NCI-H1930 (cell line): ENCODE measurements around the gene IMP3.
"Not testable (repeated sequence)": the region's sequence is repeated elsewhere in the genome, so short reads cannot be mapped to it uniquely, and the experiment has no call there.

Experiments used
- DNase-seq, 2 experiments: peaks; one replicate each; lab custom pipeline; 2025; lab: John Stamatoyannopoulos, UW

The IMP3 gene

DNA sequence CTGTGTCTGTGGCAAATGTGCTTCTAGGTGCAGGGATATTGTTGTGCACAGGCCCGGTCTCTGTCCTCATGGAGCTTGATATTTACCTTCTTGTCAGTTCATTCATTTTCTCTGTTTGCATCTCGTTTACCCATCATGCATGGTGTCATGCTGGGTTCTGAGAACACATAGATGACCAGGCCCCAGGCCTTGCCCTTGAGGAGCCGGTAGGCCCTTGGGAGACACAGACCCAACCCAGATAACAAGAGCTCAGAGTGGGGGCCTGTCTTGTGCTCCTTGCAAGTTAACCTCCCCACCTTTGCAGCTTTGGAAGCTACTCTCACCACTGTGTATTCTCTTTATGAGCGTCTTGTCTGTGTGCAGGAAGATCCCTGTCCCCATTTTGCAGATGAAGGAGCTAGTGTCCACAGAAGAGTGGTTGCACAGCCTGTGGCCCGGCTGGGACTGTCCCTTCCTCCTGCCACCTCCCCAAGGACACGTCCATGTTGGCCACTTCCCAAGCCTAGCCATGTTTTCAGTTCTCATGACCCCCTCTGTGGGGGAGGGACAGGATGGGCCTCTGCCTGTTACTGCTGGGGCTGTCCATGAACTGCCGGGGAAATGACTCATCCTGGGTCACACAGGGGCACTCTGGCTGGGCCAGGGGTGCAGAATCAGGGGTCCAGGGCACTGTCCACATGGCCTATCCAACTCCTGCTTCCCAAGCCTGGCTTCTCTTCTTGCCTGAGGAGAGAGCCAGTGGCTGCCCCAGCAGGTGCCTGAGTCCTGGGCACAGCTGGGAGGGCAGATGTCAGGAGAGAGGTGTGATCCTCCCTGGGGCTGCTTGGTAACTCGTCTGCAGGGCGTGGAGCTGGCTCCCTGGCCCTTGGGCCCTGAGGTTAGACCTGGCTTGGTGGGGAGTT lies 11.1 kb upstream of the IMP3 start:
- no peak for DNase-seq

DNA sequence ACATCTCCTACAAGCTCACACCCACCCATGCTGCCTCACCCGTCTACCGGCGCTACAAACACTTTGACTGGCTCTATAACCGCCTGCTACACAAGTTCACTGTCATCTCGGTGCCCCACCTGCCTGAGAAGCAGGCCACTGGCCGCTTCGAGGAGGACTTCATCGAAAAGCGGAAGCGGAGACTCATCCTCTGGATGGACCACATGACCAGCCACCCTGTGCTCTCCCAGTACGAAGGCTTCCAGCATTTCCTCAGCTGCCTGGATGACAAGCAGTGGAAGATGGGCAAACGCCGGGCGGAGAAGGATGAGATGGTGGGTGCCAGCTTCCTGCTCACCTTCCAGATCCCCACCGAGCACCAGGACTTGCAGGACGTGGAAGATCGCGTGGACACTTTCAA lies 9.8 kb upstream of the IMP3 start:
- DNase-seq = no peak

DNA sequence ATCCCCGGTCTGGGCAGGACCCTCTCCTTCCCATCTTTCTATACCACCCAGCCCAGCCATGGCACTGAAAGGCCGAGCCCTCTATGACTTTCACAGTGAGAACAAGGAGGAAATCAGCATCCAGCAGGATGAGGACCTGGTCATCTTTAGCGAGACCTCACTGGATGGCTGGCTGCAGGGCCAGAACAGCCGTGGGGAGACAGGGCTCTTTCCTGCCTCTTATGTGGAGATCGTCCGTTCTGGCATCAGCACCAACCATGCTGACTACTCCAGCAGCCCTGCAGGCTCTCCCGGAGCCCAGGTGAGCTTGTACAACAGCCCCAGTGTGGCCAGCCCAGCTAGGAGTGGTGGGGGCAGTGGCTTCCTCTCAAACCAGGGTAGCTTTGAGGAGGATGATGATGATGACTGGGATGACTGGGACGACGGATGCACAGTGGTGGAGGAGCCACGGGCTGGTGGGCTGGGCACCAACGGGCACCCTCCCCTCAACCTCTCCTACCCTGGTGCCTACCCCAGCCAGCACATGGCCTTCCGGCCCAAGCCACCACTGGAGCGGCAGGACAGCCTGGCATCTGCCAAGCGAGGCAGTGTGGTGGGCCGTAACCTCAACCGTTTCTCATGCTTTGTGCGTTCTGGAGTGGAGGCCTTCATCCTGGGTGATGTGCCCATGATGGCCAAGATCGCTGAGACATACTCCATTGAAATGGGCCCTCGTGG lies 9.2 kb upstream of the IMP3 start:
- no peak for DNase-seq

DNA sequence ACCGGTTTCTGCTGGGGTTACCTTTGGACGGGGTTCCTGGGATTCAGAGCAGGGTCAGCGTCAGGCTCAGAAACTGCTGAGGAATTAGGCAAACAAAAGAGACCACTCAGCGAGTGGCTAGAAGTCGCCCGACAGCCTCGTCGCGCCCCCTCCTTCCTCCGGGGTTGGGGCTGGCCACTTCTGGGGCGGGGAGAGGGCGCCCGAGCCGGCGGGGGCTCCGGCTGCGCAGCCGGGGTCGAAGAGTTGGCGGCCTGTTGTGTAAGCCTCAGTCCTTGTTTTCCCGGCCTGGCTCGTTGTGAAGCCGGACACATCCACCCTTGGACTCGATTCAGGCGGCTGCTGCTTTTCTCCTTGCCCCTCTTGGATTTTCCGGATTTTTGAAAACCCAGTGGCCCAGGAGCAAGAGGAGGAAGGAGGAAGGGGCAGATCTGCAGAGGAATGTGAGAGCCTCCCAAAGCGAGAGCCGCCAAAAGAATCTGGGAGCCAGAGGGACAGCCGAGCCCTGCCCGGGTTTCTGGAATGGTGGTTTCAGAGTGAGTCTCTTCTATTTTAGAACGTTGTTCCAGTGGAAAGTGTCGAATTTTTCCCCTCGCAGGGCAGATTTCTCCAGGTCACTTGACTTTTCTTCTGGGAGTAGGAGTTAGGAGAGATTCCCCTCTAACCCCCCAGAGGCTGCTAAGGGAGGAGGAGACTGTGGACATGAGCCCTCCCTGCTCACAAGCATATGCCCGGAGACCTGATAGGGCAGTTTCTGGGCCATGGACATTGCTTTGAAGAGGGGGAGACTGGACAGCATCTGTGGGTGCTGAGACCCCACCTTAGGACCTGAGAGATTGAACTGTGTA lies 8.4 kb upstream of the IMP3 start:
- no peak for DNase-seq

DNA sequence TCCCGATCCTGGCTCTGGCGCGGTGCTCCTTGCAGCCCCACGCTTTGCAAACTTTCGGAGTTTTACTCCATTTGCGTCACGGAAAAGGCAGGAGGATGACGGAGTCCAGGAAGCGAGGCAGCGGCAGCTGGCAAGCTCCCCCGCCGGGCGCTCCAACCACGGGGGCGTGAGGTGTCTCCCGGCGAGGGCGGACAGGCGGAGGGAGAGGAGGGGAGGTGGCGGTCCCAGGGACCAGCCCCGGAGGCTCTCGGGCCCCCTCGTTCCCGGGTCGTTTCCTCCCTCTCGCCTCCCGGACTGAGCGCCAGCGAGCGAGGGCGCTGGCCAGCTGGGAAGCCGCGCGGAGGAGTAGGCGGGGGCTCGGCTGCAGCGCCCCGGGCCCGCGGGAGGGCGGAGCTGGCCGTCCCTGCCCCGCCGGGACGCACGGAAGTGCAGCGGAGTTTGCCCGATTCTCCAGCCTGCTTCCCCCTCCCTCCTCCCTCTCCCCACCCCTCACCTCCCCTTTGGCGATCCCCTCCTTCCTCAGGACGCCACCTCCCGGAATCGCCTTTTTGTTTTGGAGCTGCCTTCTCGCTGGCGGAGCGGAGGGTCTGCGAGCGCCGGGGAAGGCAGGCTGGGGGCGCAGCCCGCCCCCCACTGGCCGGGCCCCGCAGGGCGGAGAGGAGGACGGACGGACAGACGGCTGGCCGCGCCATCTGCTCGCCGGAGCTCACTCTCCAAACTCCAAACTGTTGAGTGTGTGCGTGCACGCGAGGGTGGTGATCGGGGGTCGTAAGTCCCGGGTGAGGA lies 7.5 kb upstream of the IMP3 start, which contains the start of gene SNX33:
SNX33 (plus strand) TSS at position 543 of the 786 bp plus-strand sequence. CDS start 1,191 bp downstream, outside the sequence.
- peak in 1 of 2 experiments; percentile 55 for DNase-seq

DNA sequence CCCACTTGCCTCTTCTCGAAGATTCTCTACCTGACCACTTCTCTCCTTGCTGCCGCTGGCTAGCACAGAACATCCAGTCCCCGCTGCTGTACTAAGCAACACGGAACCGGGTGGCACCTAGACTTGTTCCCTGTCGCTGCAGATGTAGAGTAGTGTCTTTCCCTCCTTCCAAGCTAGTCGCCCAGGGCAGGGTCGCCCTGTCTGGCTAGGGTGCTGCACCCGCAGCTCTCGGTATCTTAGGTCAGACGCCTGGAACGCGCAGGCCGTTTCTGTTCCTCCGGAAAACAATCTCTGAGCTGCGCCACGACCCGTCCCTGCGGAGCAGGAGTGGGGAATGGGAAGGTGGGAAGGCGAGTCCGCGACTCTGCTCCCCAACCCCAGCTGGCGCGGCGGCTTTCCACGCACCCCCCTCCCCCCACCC lies 6.9 kb upstream of the IMP3 start:
- no peak for DNase-seq

DNA sequence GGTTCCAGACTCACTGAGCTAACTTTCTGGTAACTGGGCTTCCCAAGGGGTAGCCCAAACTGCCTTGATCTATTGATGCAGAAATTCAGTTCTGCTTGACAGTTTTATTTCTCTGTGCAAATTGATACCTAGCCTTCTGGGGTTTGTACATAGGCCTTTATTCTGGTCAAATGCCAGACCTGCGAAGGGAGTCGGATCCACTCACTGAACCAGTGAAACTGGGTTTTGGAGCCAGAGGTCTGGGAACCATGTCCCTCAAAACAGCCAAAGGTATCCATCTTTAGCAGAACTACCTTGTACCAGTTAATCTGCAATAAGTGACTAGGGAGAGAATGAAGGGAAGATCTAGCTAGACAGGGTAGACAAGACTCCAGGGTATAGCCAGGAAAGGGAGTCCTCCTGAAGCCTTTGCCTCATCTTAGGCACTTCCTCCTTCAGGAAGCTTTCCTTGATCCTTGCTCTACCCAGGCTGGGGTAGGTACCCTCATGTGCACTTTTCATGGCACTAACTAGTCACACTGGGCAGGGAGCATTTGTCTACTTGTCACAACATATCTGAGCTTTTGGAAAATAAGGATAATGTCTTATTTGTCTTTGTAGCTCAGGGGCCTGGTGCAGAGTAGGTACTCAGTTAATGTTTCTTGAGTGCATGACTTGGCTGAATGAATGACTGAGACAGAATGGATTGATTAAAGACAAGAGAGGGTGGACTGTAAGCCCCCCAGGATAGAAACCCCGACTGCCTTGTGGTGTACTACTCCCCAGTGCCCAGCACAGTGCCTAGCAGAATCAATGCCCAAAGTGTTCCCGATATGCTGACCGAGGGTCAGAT lies 6.3 kb upstream of the IMP3 start:
- DNase-seq = no peak

DNA sequence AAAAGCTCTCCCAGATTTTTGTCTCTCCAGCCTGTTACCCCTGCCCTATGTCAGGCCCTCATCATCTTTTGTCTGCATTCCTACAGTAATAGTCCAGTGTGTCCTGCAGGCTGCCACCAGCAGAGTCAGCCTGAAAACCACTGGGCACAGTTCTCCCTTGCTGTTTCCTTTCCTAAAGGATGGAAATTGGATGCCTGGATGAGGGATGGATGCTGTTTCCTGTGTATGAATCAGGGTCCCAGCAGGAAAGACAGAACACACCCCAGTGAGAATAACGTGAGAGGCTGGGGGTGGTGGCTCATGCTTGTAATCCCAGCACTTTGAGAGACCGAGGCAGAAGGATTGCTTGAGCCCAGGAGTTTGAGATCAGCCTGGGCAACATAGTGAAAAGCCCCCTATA lies 4.4 kb upstream of the IMP3 start:
- DNase-seq = no peak

DNA sequence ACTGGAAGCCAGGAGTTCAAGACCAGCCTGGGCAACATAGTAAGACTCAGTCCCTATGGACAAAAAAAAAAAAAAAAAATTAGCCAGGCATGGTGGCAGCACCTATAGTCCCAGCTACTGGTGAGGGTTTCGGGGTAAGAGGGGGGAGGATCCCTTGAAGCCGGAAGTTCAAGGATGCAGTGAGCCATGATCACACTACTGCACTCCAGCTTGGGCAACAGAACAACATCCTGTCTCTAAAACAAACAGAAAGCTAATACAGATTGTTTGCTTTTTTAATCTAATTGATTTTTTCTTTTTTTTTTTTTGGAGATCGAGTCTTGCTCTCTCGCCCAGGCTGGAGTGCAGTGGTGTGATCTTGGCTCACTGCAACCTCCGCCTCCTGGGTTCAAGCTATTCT lies 1.6 kb upstream of the IMP3 start:
- DNase-seq = no peak

DNA sequence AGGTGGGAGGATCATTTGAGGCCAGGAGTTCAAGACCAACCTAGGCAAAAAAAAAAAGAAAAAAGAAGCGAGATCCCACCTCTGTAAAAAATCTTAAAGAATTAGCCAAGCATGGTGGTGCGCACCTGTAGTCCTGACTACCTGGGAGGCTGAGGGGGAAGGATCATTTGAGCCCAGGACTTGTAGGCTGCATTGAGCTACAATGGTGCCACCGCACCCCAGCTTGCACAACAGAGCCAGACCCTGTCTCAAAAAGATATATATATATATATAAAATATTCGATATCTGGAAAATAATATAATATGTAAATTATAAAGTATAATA lies 1.1 kb upstream of the IMP3 start:
- no peak for DNase-seq

DNA sequence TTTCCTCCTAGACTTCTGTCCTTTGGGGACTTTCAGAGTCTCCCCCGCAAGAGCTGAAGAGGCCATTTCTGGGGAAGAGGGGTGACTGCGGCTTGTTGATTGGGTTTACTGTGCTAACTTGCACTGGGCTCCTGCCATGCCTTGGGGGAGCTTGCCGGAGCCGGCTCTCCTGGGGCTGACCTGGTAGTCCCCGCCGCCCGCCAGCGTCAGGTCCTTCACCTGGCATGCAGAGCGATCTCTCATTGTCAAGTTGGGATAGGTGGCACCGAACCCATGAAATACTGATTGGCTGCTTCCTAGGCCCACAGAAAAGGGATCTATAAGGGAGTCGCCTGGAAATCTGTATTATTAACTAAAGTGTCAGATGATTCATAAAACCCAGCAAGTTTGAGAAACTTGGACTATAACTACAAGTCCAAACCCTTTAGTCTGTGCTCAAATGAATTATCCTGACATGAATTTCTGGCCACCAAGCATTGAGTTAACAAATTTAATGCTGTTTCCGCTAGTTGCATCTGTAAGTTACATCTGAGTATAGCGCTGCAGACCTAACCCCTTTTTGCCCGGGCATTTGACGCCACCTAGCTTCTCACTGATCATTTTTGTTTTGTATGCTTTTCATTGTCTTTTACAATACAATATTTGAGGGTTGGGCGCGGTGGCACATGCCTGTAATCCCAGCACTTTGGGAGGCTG lies 607 bp upstream of the IMP3 start:
- peak; percentile 25 to 43 for DNase-seq

DNA sequence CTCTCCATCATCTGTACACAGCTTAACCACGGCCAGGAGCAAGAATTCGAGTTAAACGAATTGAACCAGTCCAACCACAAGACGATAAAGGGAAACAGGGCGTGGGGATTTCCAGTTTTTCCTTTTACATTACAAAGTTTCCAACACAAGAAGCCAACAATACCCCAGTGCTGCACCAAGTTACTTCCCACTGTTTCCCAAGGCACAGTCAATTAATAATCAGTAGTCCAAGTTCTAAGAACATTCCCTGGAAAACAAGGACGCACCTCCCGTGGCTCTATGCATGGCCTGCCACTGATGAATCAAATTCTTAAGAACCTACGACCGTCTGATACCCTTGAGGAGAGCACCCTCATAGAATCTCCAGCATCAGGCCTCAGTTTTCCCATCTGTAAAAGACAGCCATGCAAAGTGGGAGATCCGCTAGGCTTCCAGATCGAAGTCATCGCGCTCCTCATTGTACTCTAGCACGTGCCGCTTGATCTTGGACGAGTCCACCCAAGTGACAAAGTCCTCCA lies 774 bp downstream of the IMP3 start:
- no peak for DNase-seq

DNA sequence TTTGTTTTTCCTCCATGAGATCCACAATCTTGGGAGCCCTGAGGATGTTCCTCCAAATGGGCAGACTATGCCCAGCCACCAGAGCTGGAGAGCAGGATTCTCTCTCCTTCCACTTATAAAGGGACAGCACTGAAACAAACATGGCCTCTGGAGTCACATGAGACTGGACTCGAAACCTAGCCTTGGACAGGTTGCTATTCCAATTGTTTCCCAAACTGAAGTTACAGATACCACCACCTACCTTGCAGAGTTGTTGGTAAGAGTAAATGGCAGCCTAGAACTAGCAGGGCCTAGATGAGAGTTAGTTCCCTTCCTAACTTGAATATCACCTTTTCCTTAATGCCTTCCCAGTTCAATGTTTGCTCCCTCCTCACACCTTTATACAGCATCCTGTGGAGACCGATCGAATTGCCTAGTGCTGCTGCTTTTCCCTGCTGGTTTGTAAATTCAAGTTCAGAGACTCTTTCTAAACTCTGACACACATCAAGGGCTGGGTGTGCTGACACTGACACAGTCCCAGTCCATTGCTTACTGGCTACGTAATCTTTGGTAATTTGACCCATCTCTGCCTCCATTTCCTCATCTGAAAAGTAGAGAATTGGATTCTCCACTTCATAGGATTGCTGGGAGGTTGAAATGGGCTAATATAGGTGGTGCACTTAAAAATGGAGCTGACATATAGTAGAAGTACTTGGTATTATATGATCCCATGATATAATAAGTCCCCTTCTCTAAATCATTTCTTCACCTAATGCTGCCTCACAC lies 2.6 kb downstream of the IMP3 start:
- DNase-seq = no peak

DNA sequence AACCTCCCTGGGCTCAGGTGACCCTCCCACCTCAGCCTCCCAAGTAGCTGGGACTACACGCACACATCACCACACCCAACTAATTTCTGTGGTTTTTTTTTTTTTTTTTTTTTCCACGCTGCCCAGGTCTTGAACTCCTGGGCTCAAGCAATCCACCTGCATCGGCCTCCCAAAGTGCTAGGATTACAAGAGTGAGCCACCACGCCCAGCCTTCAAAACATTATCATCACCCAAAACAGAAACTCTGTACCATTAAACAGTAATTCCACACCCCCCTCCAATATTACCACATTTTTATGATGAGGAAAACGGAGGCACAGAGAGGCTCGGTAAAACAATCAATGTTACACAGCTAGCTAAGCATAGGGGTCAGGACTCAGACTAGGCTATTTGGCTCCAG lies 4.0 kb downstream of the IMP3 start:
- no peak for DNase-seq

DNA sequence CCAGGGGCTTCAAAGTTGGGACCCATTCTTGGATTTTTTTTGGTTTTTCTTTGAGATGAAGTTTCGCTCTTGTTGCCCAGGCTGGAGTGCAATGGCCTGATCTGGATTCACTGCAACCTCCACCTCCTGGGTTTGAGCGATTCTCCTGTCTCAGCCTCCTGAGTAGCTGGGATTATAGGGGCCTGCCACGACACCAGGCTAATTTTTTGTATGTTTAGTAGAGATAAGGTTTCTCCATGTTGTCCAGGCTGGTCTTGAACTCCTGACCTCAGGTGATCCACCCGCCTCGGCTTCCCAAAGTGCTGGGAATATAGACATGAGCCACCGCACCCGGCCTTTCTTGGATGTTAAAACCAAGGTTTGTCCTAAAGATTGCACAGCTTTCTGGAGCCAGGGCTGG lies 6.1 kb downstream of the IMP3 start:
- DNase-seq = not testable (repeated sequence)

DNA sequence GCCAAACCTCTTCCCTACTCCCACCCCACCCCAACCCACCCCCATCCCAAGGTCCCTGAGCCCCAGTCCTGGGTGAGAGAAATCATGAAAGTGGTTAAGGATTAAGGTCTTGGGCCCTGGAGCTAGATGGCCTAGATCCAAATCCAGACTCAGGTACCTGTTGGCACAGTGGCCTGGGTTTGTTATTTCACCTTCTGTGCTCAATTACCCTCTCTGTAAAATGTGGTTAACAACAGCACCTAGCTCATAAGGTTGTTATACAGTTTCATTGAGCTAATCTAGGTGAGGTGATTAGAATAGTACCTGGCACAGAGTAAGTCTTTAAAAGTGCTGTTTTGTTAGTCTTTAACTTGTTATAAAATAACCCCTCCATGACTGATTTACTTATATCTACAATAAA lies 8.1 kb downstream of the IMP3 start:
- DNase-seq = no peak

DNA sequence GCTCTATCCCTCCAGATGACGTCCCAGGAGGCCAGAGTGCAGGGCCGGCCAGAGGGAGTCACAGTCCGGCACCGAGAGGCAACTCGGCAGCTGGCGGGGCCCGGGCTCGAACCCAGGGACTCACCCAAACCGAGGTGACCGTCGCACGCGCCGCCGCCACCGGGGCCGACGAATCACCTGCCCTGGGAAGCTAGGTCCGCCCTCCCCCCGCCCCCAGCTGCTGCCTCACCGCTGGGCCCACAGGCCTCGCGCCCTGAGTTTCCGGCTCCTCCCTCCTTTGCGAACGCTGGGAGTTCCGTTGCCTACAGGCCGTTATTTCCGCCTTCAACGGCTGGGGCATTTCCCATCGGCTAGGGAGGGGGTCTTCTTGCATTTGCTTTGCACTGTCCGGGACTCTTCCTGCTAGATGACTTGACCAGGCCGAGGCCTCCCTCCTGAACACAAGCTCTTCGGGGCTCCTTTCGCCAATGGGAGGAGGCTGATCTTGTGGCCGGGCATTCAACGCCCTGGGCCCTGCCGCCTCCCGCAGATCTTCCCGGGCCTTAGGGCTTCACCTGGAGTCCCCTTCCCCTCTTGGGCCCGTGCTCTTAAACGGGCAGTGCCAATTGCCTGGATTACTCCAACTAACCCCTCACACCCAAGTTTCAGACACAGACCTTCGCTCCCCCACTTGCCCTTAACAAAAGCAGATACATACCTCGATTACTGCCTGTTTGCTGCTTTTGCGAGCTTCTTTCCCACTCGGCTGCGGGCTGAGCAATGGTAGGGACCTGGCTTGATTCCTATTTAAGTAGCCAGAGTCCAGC lies 14.3 kb downstream of the IMP3 start, which contains the start of gene SNUPN:
SNUPN (minus strand) TSS at position 184 of the 806 bp plus-strand sequence. CDS start 4,674 bp downstream, outside the sequence.
- peak; percentile 66 to 80 for DNase-seq

DNA sequence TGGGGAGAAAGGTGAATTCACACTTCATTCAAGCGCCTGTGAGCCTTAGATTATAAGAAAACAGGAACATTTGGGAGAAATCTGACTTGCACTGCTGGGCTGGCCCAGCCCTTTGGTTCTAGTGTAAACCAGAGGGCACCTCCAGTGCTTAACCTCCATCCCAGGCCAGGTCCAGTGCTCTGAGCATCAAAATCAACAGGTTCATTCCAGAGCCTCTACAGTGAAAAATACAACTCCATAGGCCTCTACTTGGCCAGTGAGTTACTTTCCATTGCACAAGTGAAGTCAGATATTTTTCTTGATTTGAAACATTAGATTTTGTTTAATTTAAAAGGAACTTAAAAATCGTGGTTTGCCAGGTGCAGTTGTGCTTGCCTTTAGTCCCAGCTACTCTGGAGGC lies 17.5 kb downstream of the IMP3 start:
- DNase-seq = no peak
